OCI-LY1 (cell line): Measurements from ENCODE around the gene CFH.

ENCODE experiments used
- CTCF ChIP-seq: fragments of 200-600 bp; sonication (generic), shearing (Covaris generic); IDR thresholded peaks from 2 replicates; pipeline ENCODE4 v1.5.1; 2017; ENCODE audit warnings: mild to moderate bottlenecking, antibody characterized with exemption, low read length, moderate library complexity, mixed read lengths
- EZH2 ChIP-seq: fragments of 200-600 bp; sonication (generic), shearing (Covaris generic); IDR thresholded peaks from 2 replicates; pipeline ENCODE4 v1.8.0; 2017; ENCODE audit warnings: borderline replicate concordance, mixed run types, mild to moderate bottlenecking, antibody characterized with exemption, low read length, moderate library complexity, mixed read lengths

- TF ChIP-seq CTCF (no peak), EZH2 (no peak)
Measured at GRCh38 chr1:196689001-196689400, 37.2 kb downstream of the CFH start.
